Urinary bladder (tissue), 4 donors: ENCODE results near the gene UMAD1. TPM values are rescaled to one million over a fixed set of nuclear protein-coding genes. Genes with fewer than 3 reads are reported as not detected.

Source experiments
- DNase-seq: peaks from one replicate; pipeline ENCODE4 v3.0.0-alpha.2; 2015; ENCODE audit errors: extremely low spot score
- H3K27ac ChIP-seq: one replicate; pipeline ENCODE4 v1.5.1; 2013; ENCODE audit warnings: low read depth, mild to moderate bottlenecking, moderate library complexity
- H3K36me3 ChIP-seq: one replicate; pipeline ENCODE4 v1.6.1; 2013; ENCODE audit warnings: mild to moderate bottlenecking, moderate library complexity; ENCODE audit not compliant: insufficient read depth
- H3K4me1 ChIP-seq: one replicate; pipeline ENCODE4 v1.6.1; 2013; ENCODE audit warnings: mild to moderate bottlenecking, moderate library complexity; ENCODE audit not compliant: insufficient read depth
- H3K4me3 ChIP-seq: one replicate; pipeline ENCODE4 v1.5.1; 2013; ENCODE audit warnings: low read depth, low read length
- WGBS: extraction: QIAGEN DNeasy Blood & Tissue Kit; methylation state at CpG from one replicate; pipeline ENCODE4 v1.1.7; 2013; 5-methylcytosine and 5-hydroxymethylcytosine counted together
- polyA plus RNA-seq: library from polyadenylated mRNA; stranded (reverse); fragments of 200-250 nt; gene quantifications from one replicate; pipeline ENCODE4 v1.2.3, GENCODE V29; 2013
- total RNA-seq: library from RNA; depleted of rRNA; stranded (reverse); fragments of >200 nt; gene quantifications from one replicate; pipeline ENCODE4 v1.2.3, GENCODE V29; 2014
- donor health status: healthy with polysubstance abuse.
- donor health status: healthy.

UMAD1 gene
- total RNA-seq (14.6 TPM), polyA plus RNA-seq (15.8 TPM)

DNA sequence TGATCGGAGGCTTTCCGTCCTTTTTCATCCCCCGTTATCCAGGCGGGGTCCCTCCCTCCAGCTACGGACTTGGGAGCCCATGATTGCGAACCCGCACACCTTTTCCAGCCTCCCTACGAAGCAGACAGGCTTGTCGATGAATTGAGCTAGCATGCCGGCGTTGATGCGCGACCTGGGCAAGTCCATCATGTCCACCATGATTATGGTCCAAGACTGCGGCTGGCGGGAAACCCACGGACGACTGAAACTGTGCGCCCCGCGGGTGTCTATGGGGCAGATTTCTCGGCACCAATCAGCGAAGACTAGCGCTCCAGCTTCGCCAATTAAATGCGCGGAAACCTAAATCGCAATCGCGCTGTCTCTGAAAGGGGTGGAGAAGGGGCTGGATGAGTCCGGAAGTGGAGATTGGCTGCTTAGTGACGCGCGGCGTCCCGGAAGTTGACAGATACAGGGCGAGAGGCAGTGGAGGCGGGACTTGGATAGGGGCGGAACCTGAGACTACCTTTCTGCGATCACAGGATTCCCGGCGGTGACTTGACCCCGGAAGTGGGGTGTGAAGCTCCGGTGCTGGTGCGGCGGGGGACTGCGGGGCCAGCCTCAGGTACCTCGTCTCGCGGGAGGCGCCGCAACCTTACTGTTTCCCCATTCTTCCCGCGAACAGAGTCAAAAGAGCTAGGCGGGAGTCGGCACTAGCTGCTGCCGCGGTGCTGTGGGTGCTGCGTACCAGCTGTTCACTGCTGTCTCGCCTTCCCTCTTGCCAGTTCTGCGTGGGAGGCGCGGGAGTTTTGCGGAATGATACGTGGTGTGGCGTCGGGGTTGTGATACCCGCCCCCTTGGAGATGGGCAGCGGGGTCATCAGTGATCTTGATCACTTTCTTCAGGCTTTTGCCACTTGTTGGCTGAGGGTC lies at the start of gene UMAD1:
UMAD1 (plus strand) TSS at position 532 of the 908 bp plus-strand sequence. CDS start 32,620 bp downstream, outside the sequence.
- WGBS, result under 1% methylated on average over 68 of the region's 68 CpGs
- Histone ChIP-seq H3K4me1 (no peaks in the 10 kb centered on the region), H3K4me3 (peak within 1 kb of the TSS; percentile 73), H3K27ac (peak within 1 kb of the TSS; percentile 68), H3K36me3 (no peaks in the 10 kb centered on the region)
- DNase-seq, result peak; percentile 99

DNA sequence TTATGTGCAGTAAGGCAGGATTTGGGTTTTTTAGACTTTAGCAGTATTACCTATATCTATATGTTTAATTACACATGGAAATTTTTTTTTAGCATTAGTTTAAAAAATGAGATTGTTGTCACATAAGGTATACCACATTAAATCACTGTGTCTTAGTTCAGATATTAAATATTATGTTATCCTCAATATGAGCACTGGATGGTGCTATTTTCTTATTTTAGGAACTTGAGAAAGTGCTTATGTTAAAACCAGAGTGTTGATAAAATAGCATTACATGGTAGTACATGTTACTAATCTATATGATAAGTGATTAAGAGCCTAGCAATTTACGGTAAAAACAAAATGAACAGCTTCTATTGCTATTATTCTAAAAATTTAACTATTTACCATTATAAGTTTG lies 45.1 kb upstream of the UMAD1 start:
- DNase-seq, result no peak
- Histone ChIP-seq H3K4me3 (no peak overlapping the region), H3K4me1 (no peaks in the 10 kb centered on the region), H3K27ac (no peak overlapping the region), H3K36me3 (peaks cover 4% of the 10 kb centered on the region)
- 65% methylated on average over 1 of the region's 1 CpG for WGBS

DNA sequence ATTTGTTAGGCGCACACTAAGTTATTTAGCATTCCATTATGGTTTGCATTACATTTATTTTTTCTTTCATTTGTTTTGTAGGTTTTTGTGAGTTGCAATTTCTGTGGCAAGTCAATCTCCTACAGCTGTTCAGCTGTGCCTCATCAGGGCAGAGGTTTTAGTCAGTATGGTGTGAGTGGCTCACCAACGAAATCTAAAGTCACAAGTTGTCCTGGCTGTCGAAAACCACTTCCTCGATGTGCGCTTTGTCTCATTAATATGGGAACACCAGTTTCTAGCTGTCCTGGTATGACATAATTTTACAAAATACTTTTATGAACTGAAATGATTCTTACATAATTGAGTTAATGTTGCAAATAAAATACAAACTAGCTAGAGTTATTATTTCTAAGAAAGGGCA lies 44.4 kb upstream of the UMAD1 start:
- H3K27ac ChIP-seq, result no peak overlapping the region
- H3K4me3 ChIP-seq, result no peak overlapping the region
- no peak for DNase-seq
- 89% methylated on average over 5 of the region's 5 CpGs for WGBS
- no peaks in the 10 kb centered on the region for H3K4me1 ChIP-seq
- H3K36me3 ChIP-seq, result peaks cover 2% of the 10 kb centered on the region

DNA sequence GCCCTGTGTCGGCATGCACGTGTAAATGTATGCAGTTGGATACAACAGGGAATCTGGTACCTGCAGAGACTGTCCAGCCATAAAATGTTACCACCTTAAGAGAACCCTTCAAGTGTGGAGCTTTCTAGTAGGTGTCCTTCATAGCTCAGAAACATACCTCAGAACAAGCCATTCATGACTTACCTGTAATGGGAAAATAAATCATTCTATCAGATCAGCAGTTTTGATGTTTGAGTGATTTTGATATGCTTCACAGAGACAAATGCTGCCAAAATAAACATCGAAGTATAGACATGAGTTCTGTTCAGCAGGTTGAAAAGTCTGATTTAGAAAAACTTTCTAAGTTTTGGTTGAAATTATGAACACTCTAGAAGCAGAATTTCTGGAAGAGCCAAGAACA lies 33.5 kb upstream of the UMAD1 start:
- Histone ChIP-seq H3K4me1 (no peaks in the 10 kb centered on the region), H3K27ac (no peak overlapping the region), H3K4me3 (no peak overlapping the region), H3K36me3 (no peaks in the 10 kb centered on the region)
- DNase-seq, result no peak
- 75% methylated on average over 3 of the region's 3 CpGs for WGBS

DNA sequence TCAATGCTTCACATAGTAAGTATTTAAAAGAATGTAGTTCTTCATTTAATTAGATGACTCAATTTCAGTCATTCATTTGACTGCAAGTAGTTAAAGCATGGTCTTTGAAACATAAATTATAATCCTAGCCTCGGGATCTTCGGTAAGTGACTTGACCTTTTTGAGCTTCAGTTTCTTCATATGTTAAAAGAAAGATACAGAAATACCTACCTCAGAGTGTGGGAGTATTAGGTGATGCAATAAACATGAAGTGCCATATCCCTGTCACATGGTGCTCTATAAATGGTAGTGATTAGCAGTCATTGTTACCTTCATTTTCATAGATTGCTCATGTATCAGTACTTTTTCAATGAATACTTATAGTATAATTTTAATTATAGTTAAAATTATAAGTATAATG lies 31.2 kb upstream of the UMAD1 start:
- Histone ChIP-seq H3K4me3 (no peak overlapping the region), H3K4me1 (no peaks in the 10 kb centered on the region), H3K27ac (no peak overlapping the region), H3K36me3 (no peaks in the 10 kb centered on the region)
- no peak for DNase-seq
- WGBS, result 82% methylated on average over 2 of the region's 2 CpGs

DNA sequence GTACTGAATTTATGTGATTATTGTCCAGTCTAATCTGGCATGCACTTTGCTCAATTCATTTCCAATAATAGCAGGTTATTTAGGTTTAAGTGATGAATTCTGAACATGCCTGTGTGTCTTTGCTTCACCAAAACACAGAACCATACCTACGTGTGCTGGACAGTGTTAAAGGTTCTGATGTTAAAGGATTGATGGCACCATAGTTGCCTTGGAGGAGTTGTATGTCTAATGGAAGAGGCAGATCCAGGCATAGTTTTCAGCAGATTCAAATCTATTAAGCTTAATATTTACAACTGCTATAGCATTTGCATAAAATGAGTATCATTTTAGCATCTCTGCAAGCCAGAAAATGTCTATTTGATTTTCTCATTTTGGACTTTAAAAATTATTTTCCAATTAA lies 28.0 kb upstream of the UMAD1 start:
- Histone ChIP-seq H3K4me1 (no peaks in the 10 kb centered on the region), H3K4me3 (no peak overlapping the region), H3K36me3 (no peaks in the 10 kb centered on the region), H3K27ac (no peak overlapping the region)
- DNase-seq, result no peak
- WGBS, result 94% methylated on average over 1 of the region's 1 CpG

DNA sequence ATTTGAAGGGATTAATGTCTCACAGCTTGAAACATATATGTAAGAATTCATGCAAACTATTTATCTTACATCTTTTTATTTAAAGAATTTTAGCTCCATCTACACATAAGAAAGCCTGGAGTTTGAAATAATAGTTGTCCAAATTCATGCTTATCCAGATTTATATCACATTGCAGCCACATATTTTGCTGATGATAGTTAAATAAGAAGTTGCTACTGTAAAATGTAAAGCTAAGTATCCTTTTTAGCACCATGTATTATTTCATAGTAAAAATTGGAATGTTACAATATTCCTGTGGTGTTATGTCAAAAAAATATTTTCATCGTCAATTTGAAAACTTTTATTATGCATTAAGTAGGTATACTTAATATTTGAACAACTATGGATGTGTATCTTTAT lies 27.3 kb upstream of the UMAD1 start:
- no peaks in the 10 kb centered on the region for H3K4me1 ChIP-seq
- WGBS, result 88% methylated on average over 1 of the region's 1 CpG
- H3K36me3 ChIP-seq, result no peaks in the 10 kb centered on the region
- no peak overlapping the region for H3K4me3 ChIP-seq
- no peak for DNase-seq
- H3K27ac ChIP-seq, result no peak overlapping the region

DNA sequence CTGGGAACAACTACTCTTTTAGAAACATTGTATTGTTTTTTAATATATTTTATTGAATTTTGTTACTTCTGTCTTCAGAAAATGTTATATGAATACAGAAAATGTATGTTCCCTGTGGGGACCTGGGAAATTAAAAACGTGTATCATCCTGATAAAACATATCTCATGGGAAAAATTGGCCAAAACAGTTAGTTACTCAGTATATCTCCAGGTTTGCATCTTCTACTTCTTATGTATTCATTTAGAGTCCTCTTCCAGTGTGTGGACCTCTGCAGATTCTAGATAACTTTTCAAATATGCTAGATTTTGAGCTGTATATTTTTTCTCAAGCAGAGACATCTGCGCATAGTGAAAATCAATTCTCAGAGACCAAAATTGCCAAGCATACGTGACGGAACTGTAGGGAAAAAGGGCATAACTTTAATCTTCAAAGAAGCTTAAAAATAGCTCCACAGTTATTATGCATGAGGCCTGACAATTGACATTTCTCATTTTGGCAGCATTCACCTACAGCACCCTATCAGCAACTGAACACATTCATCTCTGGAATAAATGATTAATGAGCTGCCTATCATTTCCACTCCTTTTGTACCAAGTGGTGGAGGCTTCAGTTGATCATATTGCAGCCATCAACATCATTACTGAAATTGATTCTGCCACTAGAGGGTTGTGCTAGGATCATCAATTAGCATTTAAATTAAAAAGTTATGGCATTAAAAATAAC lies 26.4 kb upstream of the UMAD1 start:
- no peaks in the 10 kb centered on the region for H3K4me1 ChIP-seq
- no peaks in the 10 kb centered on the region for H3K36me3 ChIP-seq
- no peak overlapping the region for H3K27ac ChIP-seq
- no peak for DNase-seq
- 77% methylated on average over 4 of the region's 4 CpGs for WGBS
- no peak overlapping the region for H3K4me3 ChIP-seq

DNA sequence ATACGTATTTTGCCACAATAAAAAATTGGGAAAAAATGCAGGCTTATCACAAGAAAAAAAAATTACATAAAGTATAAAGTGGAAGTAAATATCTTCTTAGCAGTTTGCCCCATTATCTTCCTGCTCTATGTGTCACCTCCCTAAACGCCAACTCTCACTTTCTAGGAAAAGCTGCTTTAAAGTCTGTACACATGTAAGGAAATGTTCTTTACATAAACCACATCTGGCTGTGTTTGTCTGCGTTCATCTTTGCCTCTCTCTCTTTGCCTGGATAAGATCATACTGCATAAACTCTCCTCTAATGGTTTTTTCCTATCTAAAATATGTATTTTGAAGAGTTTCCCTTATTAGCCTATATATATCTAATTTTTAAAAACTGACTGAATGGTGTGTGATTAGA lies 23.0 kb upstream of the UMAD1 start:
- DNase-seq, result no peak

DNA sequence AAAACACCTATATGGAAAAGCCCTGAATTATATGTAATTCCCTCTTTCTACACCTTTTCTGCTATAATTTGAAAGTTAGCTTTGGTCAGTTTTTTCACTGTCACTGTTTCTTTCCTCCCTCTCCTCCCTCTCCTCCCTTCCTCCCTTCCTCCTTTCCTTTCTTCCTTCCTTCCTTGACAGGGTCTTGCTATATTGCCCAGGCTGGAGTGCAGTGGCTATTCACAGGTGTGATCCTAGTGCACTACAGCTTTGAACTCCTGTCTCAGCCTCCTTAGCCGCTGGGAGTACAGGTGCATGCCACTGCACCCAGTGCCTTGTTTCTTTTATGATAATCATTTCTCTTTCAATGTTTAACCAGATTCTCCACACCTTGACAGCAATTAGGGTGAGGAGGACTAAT lies 22.1 kb upstream of the UMAD1 start:
- H3K36me3 ChIP-seq, result no peaks in the 10 kb centered on the region
- no peak for DNase-seq
- no peaks in the 10 kb centered on the region for H3K4me1 ChIP-seq
- no peak overlapping the region for H3K27ac ChIP-seq
- no peak overlapping the region for H3K4me3 ChIP-seq
- 94% methylated on average over 1 of the region's 1 CpG for WGBS

More for the DNA sequence above, 23.0 kb upstream of the UMAD1 start:
- whole genome bisulfite sequencing, result 72% methylated on average over 3 of the region's 3 CpGs
- no peaks in the 10 kb centered on the region for H3K36me3 ChIP-seq
- H3K4me3 ChIP-seq, result no peak overlapping the region
- H3K4me1 ChIP-seq, result no peaks in the 10 kb centered on the region
- no peak overlapping the region for H3K27ac ChIP-seq

DNA sequence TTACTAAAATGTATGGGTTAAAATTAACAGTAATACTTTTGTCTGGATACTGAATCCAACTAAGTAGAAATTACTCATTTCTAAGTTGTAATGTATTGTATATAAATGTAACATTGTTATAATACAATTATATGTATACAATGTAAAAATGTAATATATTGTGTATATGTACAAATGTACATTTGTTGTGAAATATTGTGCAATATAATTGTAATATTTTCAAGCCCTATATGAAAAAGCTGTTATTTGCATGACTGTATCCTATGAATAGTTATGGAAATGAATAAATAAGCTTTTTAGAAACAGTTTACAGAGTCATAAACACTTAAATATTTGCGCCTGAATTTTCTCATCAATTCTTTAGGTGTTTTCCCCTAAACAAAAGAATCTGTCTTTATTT lies 20.3 kb upstream of the UMAD1 start:
- no peaks in the 10 kb centered on the region for H3K4me1 ChIP-seq
- 94% methylated on average over 1 of the region's 1 CpG for WGBS
- no peak for DNase-seq
- no peak overlapping the region for H3K27ac ChIP-seq
- H3K4me3 ChIP-seq, result no peak overlapping the region
- H3K36me3 ChIP-seq, result no peaks in the 10 kb centered on the region

DNA sequence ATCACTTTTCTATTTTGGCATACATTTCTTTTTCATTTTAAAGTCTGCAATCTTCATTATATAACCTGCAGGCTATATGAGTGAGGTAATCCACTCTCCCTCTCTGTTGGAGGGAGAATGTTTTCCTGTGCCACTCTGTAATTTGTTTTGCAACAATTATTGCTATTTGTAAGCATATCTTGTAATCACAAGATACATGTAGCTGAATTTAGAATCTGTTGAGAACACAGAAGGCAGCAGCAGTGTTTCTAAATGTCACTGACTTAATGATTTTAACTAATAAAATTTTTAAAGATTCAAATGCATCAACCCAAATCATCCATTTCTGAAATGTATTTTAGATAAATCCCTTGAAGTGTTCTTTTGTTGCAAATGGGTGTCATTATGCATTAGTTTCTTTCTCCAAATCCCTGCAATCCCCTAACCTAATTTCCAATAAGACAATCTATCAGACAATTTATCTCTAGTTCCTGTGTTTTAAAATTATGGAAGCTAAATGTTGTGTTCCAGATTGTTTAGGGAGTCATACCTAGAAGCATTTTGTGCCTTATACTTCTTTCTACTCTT lies 19.8 kb upstream of the UMAD1 start:
- no peaks in the 10 kb centered on the region for H3K36me3 ChIP-seq
- DNase-seq, result no peak
- no peak overlapping the region for H3K4me3 ChIP-seq
- no peak overlapping the region for H3K27ac ChIP-seq
- H3K4me1 ChIP-seq, result no peaks in the 10 kb centered on the region

DNA sequence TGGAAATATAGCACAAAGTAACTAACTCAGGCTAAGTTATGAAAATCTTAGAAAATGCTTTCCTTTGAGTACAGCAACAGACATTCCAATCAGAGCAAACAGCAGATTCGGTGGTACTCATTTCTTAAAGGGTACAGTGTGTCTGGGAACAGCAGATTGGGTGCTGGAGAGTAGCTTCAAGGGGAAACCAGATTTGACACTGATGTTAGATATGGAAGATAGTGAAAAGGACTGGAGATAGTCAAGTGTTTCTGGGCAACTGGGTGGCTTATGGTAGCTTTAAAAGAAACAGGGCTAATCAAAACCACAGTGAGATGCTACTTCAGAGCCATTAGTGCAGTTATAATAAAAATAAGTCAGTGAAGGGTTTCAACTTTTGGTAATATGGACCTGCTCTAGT lies 12.1 kb upstream of the UMAD1 start:
- H3K4me3 ChIP-seq, result no peak overlapping the region
- no peaks in the 10 kb centered on the region for H3K36me3 ChIP-seq
- DNase-seq, result no peak
- no peak overlapping the region for H3K27ac ChIP-seq
- no peaks in the 10 kb centered on the region for H3K4me1 ChIP-seq
- 79% methylated on average over 1 of the region's 1 CpG for WGBS
